Heart right ventricle (tissue), 16 donors: ENCODE measurements around the gene SEC61A1. TPM values are rescaled to one million over a fixed set of nuclear protein-coding genes. Genes with fewer than 3 reads are reported as not detected.

ENCODE experiments used
- ATAC-seq, 8 donors: fragments of 200-7000 bp; cut with Tn5 transposase; one replicate each; pipeline ENCODE4 v1.9.1; 2020; ENCODE audit warnings: mild to moderate bottlenecking in 8 of 8, moderate library complexity in 8 of 8, moderate number of reproducible peaks in 1 of 8
- DNase-seq, 2 donors: peaks; one replicate each; pipeline ENCODE4 v3.0.0-alpha.2; 2020
- H3K27ac ChIP-seq, 10 donors: fragments of 200-600 bp; sonication (generic) in 2 of 10; one replicate each; pipeline versions ENCODE4 v1.5.0 to v1.8.0; 2020 to 2022; ENCODE audit warnings: mild to moderate bottlenecking in 3 of 10
- H3K27me3 ChIP-seq, 7 donors: fragments of 200-600 bp; one replicate each; pipeline ENCODE4 v1.8.0; 2021 to 2022; ENCODE audit warnings: mild to moderate bottlenecking in 2 of 7
- H3K36me3 ChIP-seq, 9 donors: fragments of 200-600 bp; sonication (generic) in 1 of 9; one replicate each; pipeline versions ENCODE4 v1.5.0 to v1.8.0; 2020 to 2022; ENCODE audit warnings: mild to moderate bottlenecking in 2 of 9
- H3K4me1 ChIP-seq, 9 donors: fragments of 200-600 bp; sonication (generic) in 1 of 9; one replicate each; pipeline versions ENCODE4 v1.5.0 to v1.8.0; 2020 to 2022; ENCODE audit warnings: mild to moderate bottlenecking in 4 of 9
- H3K4me3 ChIP-seq, 10 donors: fragments of 200-600 bp; sonication (generic) in 2 of 10; one replicate each; pipeline versions ENCODE4 v1.5.0 to v1.8.0; 2020 to 2022; ENCODE audit warnings: mild to moderate bottlenecking in 7 of 10, moderate library complexity in 2 of 10
- H3K9me3 ChIP-seq, 11 donors: fragments of 200-600 bp in 10 of 11; sonication (generic) in 2 of 11; one replicate each; pipeline versions ENCODE4 v1.5.0 to v1.8.0; 2013 to 2022; ENCODE audit warnings: mild to moderate bottlenecking in 2 of 11, control low read depth in 1 of 11, moderate library complexity in 1 of 11
- WGBS, 2 donors: extraction: QIAGEN DNeasy Blood & Tissue Kit; methylation state at CpG; one replicate each; pipeline ENCODE4 v1.1.7; 2013; ENCODE audit warnings: inconsistent platforms in 1 of 2; 5-methylcytosine and 5-hydroxymethylcytosine counted together
- intact Hi-C, 10 donors: fragments of 100-400 bp; cut with DNase I; formaldehyde crosslinking; loops; one replicate each; pipeline versions ENCODE4 v1.11.1 to v1.14.2; 2022
- polyA plus RNA-seq, 2 donors: library from polyadenylated mRNA; stranded (reverse); fragments of 200-250 nt; gene quantifications; one replicate each; pipeline ENCODE4 v1.2.3, GENCODE V29; 2013
- total RNA-seq, 10 donors: library from RNA; stranded (reverse); fragmentation: NEBNext Ultra II Directional in 3 of 10; extraction: Animal tissue kit (Norgen Biotek cat#: 25700) in 3 of 10; gene quantifications; one replicate each; pipeline versions ENCODE4 v1.2.1 to v1.2.4, GENCODE V29; 2021 to 2023
- TF ChIP-seq, protein P1 (sequence below), 9 donors: fragments of 200-600 bp; sonication (generic) in 2 of 9; IDR thresholded peaks; one replicate each; pipeline versions ENCODE4 v1.5.0 to v1.8.0; 2021 to 2022; ENCODE audit warnings: antibody characterized with exemption in 9 of 9, mild to moderate bottlenecking in 5 of 9, moderate library complexity in 1 of 9
- donor health status: Arrhythmogenic right ventricular cardiomyopathy.
- donor health status: ischemic (EF 13 %, LVEDD 7.1; RV severe dilation, severe dysfunction).
- donor health status: healthy with polysubstance abuse.
- donor health status: DM: no; HTN: yes; CAD: no.
- donor health status: DM: no; HTN: no; CAD: no.
- donor health status: ischemic (EF 25% LVEDD 6.9; RV normal size, moderate dysfunction).
- donor health status: ischemic (EF 25% LVEDD 5.7; RV mildly dilated, moderate dysfunction).
- donor health status: healthy.
- donor health status: DM: yes; HTN: yes; CAD: no.
- donor health status: Ischemic cardiomyopathy.
- donor health status: ischemic (EF 35%, LVEDD 5.7; RV mildly dilated, moderate dysfunction).
- donor health status: nonischemic (EF 11% LVEDD 7.7; RV severe dilation, severe dysfunction).
- donor health status: DM: yes; HTN: yes; CAD: no.
- donor health status: PGD.
- donor health status: ischemic (EF 29% LVEDD 5.4; RV normal size, mild dysfunction).
- donor health status: nonischemic (EF 23%, LVEDD 6.1; RV moderate dilation, normal function).

The SEC61A1 gene
- total and polyA plus RNA-seq, 12 donors = 41.0 to 131 (median 62.1) TPM

- Histone ChIP-seq H3K4me1 (peaks cover 0 to 18% (median 5%) of the 10 kb centered on the region in 9 donors), H3K27me3 (no peaks in the 10 kb centered on the region), H3K4me3 (no peak overlapping the region), H3K36me3 (peaks cover 0 to 87% (median 8%) of the 10 kb centered on the region in 9 donors), H3K27ac (peak overlapping the region in 2 of 10 donors; percentile 9 to 45), H3K9me3 (no peaks in the 10 kb centered on the region)
- TF ChIP-seq, protein P1, sequence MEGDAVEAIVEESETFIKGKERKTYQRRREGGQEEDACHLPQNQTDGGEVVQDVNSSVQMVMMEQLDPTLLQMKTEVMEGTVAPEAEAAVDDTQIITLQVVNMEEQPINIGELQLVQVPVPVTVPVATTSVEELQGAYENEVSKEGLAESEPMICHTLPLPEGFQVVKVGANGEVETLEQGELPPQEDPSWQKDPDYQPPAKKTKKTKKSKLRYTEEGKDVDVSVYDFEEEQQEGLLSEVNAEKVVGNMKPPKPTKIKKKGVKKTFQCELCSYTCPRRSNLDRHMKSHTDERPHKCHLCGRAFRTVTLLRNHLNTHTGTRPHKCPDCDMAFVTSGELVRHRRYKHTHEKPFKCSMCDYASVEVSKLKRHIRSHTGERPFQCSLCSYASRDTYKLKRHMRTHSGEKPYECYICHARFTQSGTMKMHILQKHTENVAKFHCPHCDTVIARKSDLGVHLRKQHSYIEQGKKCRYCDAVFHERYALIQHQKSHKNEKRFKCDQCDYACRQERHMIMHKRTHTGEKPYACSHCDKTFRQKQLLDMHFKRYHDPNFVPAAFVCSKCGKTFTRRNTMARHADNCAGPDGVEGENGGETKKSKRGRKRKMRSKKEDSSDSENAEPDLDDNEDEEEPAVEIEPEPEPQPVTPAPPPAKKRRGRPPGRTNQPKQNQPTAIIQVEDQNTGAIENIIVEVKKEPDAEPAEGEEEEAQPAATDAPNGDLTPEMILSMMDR (IDR thresholded peaks at IDR 0.05) = peak; percentile 61 to 89 (median 82)
- peak; percentile 80 to 82 for DNase-seq
- ATAC-seq = peak; percentile 91 to 98 (median 96)
- 54 to 75% methylated on average over 6 of the region's 6 CpGs for WGBS, 2 donors
- intact Hi-C loops = loop anchor here (1.0 to 10.0 kb wide), 12 partner anchors 37 to 520 kb away; partner anchors contain the start of gene GATA2 (in 4 of the 10)
These were observed 43.0 kb downstream of the SEC61A1 start for GRCh38 chr3:128095222-128095703.

DNA sequence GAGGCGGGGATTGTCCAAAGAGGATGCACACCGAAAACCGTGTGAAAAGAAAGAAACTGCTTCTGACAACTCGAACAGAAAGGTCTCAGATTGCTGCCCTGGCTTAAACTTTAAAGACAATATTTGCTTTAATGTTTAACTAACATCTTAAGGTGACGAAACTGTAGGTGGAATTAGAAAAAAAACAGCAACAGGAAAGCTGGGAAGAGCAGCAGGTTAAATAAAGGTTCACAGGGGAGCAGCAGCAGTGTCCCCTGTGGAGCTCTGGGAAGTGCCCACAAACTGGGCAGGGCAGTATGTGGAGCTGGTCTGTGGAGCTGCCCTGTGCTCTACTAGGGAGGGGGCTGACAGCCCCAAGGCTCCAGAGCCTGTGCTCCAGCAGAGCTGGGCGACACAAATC is 46.0 kb downstream of the SEC61A1 start:
- Histone ChIP-seq H3K27ac (no peak overlapping the region), H3K4me1 (peaks cover 0 to 25% (median 8%) of the 10 kb centered on the region in 9 donors), H3K9me3 (no peaks in the 10 kb centered on the region), H3K36me3 (peaks cover 0 to 95% (median 12%) of the 10 kb centered on the region in 9 donors), H3K27me3 (no peaks in the 10 kb centered on the region), H3K4me3 (no peak overlapping the region)
- DNase-seq = no peak
- intact Hi-C loops = loop anchor here (5.0 to 10.0 kb wide), 10 partner anchors 34 to 517 kb away; partner anchors contain the start of gene GATA2 (in 4 of the 10)
- WGBS, 2 donors = 94 to 95% methylated on average over 6 of the region's 6 CpGs
- TF ChIP-seq, protein P1 (IDR thresholded peaks at IDR 0.05) = no peak
- ATAC-seq = no peak

GRCh38 chr3:128100161-128100560 is 47.9 kb downstream of the SEC61A1 start:
- peak in 1 of 8 donors; percentile 25 for ATAC-seq
- peaks cover 0 to 21% (median 8%) of the 10 kb centered on the region in 9 donors for H3K4me1 ChIP-seq

GRCh38 chr3:128100638-128101037 is 48.4 kb downstream of the SEC61A1 start:
- DNase-seq (no peak), ATAC-seq (peak in 6 of 8 donors; percentile 55 to 88 (median 76))
- Histone ChIP-seq H3K4me3 (no peak overlapping the region), H3K27me3 (no peaks in the 10 kb centered on the region), H3K9me3 (no peaks in the 10 kb centered on the region), H3K36me3 (peaks cover 0 to 93% (median 19%) of the 10 kb centered on the region in 9 donors), H3K4me1 (peaks cover 0 to 16% (median 8%) of the 10 kb centered on the region in 9 donors), H3K27ac (peak overlapping the region in 8 of 10 donors; percentile 8 to 65 (median 35))
- intact Hi-C loops = no loop called here
- WGBS, 2 donors = 32 to 56% methylated on average over 2 of the region's 2 CpGs
- TF ChIP-seq, protein P1 (IDR thresholded peaks at IDR 0.05) = no peak

More at GRCh38 chr3:128100161-128100560, 47.9 kb downstream of the SEC61A1 start:
- peak overlapping the region in 8 of 10 donors; percentile 8 to 65 (median 35) for H3K27ac ChIP-seq
- intact Hi-C loops = no loop called here
- 37 to 53% methylated on average over 3 of the region's 3 CpGs for WGBS, 2 donors
- TF ChIP-seq, protein P1 (IDR thresholded peaks at IDR 0.05) = no peak
- no peaks in the 10 kb centered on the region for H3K27me3 ChIP-seq
- H3K36me3 ChIP-seq = peaks cover 0 to 97% (median 19%) of the 10 kb centered on the region in 9 donors
- no peaks in the 10 kb centered on the region for H3K9me3 ChIP-seq
- no peak overlapping the region for H3K4me3 ChIP-seq
- no peak for DNase-seq
